Cardiac muscle cell (in vitro differentiated cells and primary cell): ENCODE data around the gene FOXK1. TPM values are rescaled to one million over a fixed set of nuclear protein-coding genes. Genes with fewer than 3 reads are reported as not detected.
"Not testable (repeated sequence)": the region's sequence is repeated elsewhere in the genome, so short reads cannot be mapped to it uniquely, and the experiment has no call there.

Experiments
- DNase-seq, 2 donors: peaks; one replicate each; pipeline versions ENCODE4 v3.0.0 to v3.0.0-alpha.2; 2010 to 2017; ENCODE audit warnings: low read depth in 1 of 2, low spot score in 1 of 2
- H3K27ac ChIP-seq: fragments of 200-600 bp; sonication (generic); 2 replicates; pipeline ENCODE4 v1.5.1; 2016
- H3K27me3 ChIP-seq: fragments of 200-600 bp; sonication (generic); 2 replicates; pipeline ENCODE4 v1.6.0; 2016; ENCODE audit warnings: control low read depth
- H3K36me3 ChIP-seq: fragments of 200-600 bp; sonication (generic); 2 replicates; pipeline ENCODE4 v1.5.1; 2016; ENCODE audit warnings: control low read depth
- H3K4me1 ChIP-seq: fragments of 200-600 bp; sonication (generic); 2 replicates; pipeline ENCODE4 v1.8.1; 2017; ENCODE audit warnings: low read depth, mild to moderate bottlenecking, mixed run types
- H3K4me3 ChIP-seq: fragments of 200-600 bp; sonication (generic); 2 replicates; pipeline ENCODE4 v1.5.1; 2016; ENCODE audit warnings: mild to moderate bottlenecking
- H3K9me3 ChIP-seq: fragments of 200-600 bp; sonication (generic); 2 replicates; pipeline ENCODE4 v1.5.1; 2017; ENCODE audit warnings: low read depth, mild to moderate bottlenecking, control low read depth
- polyA plus RNA-seq: library from polyadenylated mRNA; unstranded; fragments of >200 nt; fragmentation: Nextera tagmentation; extraction: Ambion mirVana; gene quantifications from 2 replicates; pipeline ENCODE4 v1.2.1, GENCODE V29; 2016
- total RNA-seq: library from RNA; depleted of rRNA; stranded (reverse); fragments of >200 nt; gene quantifications from 2 replicates; pipeline ENCODE4 v1.2.3, GENCODE V29; 2016
- TF ChIP-seq, protein P1 (sequence below): IDR thresholded peaks from 2 replicates; pipeline ENCODE4 v1.5.1; 2012; ENCODE audit warnings: low read depth, mild to moderate bottlenecking, low read length

The FOXK1 gene
- total and polyA plus RNA-seq, 2 experiments from 2014 or later, result 8.7 to 55.0 TPM

DNA sequence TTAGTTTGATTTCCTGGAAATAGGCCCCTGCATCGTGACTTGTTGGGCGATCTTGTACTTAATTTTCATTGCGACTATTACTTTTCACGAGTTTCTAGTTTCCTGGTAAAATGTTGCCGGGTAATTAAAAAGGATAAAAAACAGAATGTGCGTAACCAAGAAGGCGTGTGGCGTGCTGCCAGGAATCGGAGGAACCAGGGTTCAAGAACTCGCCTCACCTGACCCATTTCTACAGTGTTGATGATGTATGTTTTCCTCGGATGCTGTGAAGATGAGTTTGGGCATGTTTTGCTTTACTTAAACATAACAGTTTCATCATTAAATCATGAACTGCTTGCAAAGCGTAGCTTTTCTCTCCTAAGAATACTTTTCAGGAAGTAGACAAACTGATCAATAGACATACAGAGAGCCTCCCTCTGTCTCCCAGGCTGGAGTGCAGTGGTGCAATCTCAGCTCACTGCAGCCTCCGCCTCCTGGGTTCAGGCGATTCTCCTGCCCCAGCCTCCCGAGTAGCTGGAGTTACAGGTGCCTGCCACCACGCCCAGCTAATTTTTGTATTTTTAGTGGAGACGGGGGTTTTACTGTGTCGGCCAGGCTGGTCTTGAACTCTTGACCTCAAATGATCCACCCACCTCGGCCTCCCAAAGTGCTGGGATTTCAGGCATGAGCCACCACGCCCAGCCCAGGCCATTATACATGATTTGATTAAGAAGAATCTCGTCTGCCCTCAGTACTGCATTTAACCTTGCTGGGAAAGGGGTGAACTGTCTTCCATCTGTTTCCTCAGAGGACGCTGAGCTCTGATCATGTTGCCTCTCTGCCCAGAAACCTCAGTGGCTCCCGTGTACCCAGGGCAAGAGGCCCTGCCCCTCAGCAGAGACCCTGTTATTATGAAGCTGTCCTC is 9.1 kb downstream of the FOXK1 start:
- H3K4me1 ChIP-seq, result no peaks in the 10 kb centered on the region
- TF ChIP-seq, protein P1, sequence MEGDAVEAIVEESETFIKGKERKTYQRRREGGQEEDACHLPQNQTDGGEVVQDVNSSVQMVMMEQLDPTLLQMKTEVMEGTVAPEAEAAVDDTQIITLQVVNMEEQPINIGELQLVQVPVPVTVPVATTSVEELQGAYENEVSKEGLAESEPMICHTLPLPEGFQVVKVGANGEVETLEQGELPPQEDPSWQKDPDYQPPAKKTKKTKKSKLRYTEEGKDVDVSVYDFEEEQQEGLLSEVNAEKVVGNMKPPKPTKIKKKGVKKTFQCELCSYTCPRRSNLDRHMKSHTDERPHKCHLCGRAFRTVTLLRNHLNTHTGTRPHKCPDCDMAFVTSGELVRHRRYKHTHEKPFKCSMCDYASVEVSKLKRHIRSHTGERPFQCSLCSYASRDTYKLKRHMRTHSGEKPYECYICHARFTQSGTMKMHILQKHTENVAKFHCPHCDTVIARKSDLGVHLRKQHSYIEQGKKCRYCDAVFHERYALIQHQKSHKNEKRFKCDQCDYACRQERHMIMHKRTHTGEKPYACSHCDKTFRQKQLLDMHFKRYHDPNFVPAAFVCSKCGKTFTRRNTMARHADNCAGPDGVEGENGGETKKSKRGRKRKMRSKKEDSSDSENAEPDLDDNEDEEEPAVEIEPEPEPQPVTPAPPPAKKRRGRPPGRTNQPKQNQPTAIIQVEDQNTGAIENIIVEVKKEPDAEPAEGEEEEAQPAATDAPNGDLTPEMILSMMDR, result no peak
- H3K9me3 ChIP-seq, result no peaks in the 10 kb centered on the region
- no peak overlapping the region for H3K4me3 ChIP-seq
- DNase-seq, result no peak
- H3K36me3 ChIP-seq, result no peaks in the 10 kb centered on the region
- H3K27me3 ChIP-seq, result no peaks in the 10 kb centered on the region
- H3K27ac ChIP-seq, result no peak overlapping the region

GRCh38 chr7:4692055-4692454 is 10.0 kb downstream of the FOXK1 start:
- DNase-seq, result peak in 1 of 2 donors; percentile 61
- Histone ChIP-seq H3K27me3 (no peaks in the 10 kb centered on the region), H3K4me1 (no peaks in the 10 kb centered on the region), H3K27ac (no peak overlapping the region), H3K36me3 (no peaks in the 10 kb centered on the region), H3K9me3 (no peaks in the 10 kb centered on the region), H3K4me3 (no peak overlapping the region)
- TF ChIP-seq, protein P1, result no peak

- H3K27me3 ChIP-seq, H3K4me1 ChIP-seq, H3K9me3 ChIP-seq, DNase-seq, H3K36me3 ChIP-seq, H3K4me3 ChIP-seq, H3K27ac ChIP-seq: not testable (repeated sequence)
These were observed 10.5 kb downstream of the FOXK1 start for GRCh38 chr7:4692622-4693021.

- no peaks in the 10 kb centered on the region for H3K27me3 ChIP-seq
- TF ChIP-seq, protein P1, result no peak
- DNase-seq, result no peak
- no peaks in the 10 kb centered on the region for H3K4me1 ChIP-seq
- H3K9me3 ChIP-seq, result no peaks in the 10 kb centered on the region
- H3K36me3 ChIP-seq, result no peaks in the 10 kb centered on the region
- no peak overlapping the region for H3K4me3 ChIP-seq
- no peak overlapping the region for H3K27ac ChIP-seq
These were observed 11.1 kb downstream of the FOXK1 start for GRCh38 chr7:4693152-4693551.

DNA sequence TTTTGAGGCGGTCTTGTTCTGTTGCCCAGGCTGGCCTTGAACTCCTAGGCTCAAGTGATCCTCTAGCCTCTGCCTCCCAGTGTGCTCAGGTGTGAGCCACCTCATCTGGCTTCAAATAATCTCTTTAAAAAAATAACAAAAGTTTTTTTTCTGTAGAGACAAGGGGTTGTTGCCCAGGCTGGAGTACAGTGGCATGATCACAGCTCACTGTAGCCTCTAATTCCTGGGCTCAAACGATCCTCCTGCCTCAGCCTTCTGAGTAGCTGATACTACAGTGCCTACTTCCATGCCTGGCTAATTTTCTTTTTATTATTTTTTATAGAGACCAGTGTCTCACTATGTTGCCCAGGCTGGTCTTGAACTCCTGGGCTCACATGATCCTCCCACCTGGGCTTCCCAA is 11.7 kb downstream of the FOXK1 start:
- H3K4me1 ChIP-seq, result no peaks in the 10 kb centered on the region
- H3K4me3 ChIP-seq, result no peak overlapping the region
- DNase-seq, result no peak
- no peak overlapping the region for H3K27ac ChIP-seq
- no peaks in the 10 kb centered on the region for H3K36me3 ChIP-seq
- H3K9me3 ChIP-seq, result no peaks in the 10 kb centered on the region
- TF ChIP-seq, protein P1, result no peak
- H3K27me3 ChIP-seq, result no peaks in the 10 kb centered on the region

- Histone ChIP-seq H3K36me3 (no peaks in the 10 kb centered on the region), H3K9me3 (no peaks in the 10 kb centered on the region), H3K27me3 (no peaks in the 10 kb centered on the region), H3K27ac (peak overlapping the region; percentile 70), H3K4me3 (no peak overlapping the region), H3K4me1 (no peaks in the 10 kb centered on the region)
- TF ChIP-seq, protein P1, result no peak
- DNase-seq, result no peak
These were observed 12.2 kb downstream of the FOXK1 start for GRCh38 chr7:4694305-4694704.
